AG08396 (cell line): ENCODE results near the gene SEC16A.
"Not testable (repeated sequence)": the region's sequence is repeated elsewhere in the genome, so short reads cannot be mapped to it uniquely, and the experiment has no call there.

Experiments
- DNase-seq: peaks from one replicate; pipeline ENCODE4 v3.0.0; 2012; ENCODE audit warnings: low spot score, mixed read lengths

Gene SEC16A

GRCh38 chr9:136438548-136439480 lies 44.0 kb downstream of the SEC16A start:
- peak; percentile 74 for DNase-seq

DNA sequence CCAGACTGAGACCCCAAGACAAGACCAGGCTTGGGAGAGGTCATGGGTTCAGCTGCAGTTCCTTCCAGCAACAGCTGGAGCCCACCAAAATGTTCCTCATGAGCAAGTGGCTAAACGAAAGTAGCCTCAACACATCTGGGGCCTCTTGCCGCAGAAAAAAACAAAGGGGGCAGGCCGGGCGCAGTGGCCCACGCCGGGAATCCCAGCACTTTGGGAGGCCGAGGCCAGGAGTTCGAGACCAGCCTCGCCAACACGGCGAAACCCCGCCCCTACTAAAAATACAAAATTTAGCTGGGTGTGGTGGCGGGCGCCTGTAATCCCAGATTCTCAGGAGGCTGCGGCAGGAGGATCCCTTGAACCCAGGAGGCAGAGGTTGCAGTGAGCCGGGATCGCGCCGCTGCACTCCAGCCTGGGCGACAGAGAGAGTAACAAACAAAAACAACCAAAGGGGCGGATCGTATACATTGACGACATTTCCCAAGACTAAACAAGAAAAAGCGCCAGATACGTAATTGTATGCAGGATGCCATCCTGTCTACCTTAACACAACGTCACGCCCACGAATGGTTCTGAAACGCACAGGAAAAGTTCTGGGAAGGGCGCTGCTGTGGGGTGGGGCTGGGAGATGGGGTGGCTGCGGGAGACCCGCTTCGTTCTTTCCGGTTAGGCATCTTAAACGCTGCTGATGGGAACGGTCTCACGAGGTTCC lies 44.8 kb downstream of the SEC16A start:
- DNase-seq, result peak; percentile 47

DNA sequence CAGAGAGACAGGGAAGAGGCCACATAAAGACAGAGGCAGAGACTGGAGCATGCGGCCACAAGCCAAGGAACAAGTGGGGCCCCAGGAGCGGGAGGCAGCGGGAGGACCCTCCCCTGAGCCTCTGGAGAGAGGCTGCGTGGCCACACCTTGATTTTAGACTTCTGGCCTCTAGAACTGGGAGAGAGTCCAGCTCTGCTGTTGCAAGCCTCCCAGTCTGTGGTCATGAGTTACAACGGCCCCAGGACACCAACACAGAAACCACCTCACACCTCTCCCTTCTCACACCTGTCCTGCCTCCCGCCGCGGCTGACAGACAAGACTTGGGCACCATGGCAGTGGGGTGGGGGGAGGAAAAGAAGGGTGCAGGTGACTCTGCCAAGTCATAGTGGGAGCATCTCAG lies 45.4 kb downstream of the SEC16A start:
- DNase-seq, result peak; percentile 56

- DNase-seq, result no peak
Measured at GRCh38 chr9:136436055-136436634, 46.7 kb downstream of the SEC16A start.

DNA sequence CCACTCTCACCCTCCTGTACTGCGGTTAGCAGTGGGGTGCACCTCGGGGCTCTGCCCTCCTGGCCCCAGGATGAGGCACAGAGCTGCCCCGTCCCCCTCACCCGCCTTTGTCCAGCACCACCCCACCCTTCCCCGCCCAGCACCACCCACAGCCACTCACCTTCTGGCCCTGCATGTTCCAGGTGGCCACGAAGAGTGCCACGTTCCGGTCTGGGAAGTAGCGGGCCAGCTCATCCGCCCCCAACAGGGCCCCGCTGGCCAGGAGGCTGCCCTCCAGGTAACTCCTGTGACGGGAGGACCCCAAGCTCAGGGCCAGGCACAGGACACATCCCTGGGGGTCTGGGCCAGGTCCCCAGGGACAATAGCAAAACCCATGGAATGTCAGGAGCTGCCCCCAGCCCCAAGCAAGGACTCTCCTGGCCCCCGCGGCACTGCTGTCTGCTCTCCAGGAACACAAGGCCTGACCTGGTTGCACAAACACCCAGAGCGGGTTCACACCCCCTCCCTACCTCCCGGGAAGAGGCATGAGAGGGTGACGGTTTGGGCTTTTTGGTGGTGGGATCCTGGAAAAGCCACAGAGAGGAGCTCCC lies 48.2 kb downstream of the SEC16A start:
- DNase-seq, result no peak

DNA sequence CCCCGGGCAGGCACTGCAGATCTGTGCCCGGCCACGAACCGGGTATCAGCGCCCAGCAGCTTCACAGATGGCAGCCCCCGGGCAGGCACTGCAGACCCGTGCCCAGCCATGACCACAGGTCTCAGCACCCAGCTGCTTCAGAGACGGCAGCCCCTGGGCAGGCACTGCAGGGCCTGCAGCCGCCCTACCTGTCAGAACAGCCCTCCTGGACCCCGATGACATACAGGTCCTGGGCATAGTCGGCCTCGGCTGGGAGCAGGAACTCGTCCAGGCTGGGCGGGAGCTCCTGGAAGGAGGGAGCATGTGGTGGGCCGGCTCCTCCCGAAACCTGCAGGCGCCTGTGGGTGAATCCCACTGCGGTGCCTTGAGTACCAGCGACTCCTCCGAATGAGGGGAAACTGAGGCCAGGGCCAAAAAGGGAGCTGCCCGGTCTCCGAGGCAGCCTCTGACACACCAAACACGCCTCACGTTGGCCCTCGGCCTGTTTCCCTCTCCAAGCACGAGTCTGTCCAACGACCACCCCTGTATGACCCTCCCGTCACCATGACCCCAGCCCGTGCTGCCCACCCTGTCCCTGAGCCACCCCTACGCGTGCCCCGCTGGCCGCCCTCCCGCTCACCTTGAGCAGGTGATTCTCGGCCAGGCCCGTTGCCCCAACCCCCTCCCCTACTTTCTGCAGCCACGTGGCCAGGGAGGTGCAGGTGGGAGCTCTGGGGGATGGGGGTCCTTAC lies 48.8 kb downstream of the SEC16A start:
- no peak for DNase-seq

DNA sequence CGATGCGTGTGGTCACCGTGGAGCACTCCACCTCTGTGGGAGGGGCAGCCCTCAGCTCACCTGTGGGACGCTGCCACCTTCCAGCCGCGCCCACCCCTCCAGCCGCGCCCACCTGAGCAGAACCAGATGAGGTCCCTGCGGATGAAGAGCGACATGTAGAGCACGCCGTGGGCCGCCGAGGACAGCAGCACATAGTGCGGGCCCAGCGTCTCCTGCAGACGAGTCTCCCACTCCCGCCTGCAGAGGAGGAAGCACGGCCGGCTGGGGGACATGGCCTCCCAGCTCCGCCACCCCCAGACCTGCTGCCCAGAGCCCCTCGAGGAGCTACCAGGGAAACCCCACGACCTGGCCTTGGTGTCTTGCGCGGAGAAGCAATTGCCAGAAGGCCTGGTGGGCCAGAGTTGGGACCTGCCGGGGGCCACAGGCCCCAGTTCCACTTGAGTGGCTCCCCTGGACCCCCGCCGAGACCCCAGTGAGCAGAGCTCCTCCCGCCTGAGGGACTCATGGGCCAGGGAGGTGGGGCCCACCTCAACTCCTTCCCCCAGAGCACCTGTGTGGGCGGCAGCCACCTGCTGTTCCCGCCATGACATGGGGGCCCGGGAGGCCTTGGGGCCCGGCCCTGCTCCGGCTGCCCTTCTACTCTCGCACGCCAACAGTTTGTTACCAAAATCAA lies 49.7 kb downstream of the SEC16A start:
- no peak for DNase-seq

DNA sequence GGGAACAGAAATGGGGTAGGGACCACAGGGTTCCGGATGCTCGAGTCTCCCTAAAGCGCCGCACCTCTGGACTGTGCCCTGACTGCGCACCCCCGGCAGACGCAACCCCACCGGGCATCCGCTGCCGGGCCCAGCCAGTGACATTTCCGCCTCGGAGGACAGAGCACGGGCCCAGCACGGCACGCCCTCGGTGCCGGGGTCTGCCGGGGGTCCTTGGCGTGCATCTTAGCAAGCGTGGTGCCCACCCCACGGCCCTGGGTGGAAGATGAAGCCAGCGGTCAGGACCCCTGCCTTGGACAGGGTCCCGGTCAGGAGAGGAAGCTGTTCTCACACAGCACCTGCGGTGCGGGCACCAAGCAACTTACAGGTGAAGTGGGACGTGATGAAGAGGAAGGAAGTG lies 50.2 kb downstream of the SEC16A start:
- no peak for DNase-seq

- no peak for DNase-seq
Measured at GRCh38 chr9:136431782-136432350, 51.0 kb downstream of the SEC16A start.

- DNase-seq, result no peak
Measured at GRCh38 chr9:136430588-136431234, 52.1 kb downstream of the SEC16A start.

DNA sequence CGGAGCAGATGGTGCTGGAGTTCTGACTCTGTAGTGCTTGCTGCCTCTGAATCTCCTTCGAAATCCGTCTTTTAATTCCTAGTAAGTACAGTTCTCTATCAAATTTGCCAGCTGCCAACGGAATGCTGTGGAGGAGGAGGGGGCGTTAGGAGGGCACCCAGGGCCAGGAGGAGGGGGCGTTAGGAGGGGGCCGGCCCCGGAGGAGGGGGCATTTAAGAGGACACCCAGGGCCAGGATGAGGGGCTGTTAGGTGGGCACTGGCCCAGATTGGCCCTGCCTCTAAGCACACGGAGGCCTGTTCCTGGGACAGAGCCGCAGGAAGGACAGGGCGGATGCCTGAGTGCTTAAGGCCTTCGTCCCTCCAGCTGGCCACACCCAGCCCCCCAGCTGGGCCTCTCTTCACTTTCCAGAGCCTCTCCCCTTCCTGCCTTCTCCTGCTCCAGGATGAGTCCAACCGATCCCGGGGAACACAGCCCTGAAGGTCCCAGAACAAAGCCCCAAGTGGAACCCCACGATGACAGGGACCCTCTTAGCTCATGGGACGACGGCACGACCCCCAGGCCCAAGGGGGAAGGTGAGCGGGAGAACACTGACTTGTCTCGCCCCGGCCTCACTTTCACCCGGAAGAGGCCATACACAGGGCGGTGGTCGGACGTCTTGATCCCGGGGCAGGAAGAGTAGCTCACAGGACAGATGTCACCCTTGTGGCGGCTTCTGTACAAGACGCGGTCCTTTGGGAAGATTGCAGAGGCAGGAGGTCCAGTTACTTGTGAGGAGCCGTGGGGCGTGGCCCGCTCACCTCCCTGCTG lies 53.0 kb downstream of the SEC16A start:
- DNase-seq, result no peak

DNA sequence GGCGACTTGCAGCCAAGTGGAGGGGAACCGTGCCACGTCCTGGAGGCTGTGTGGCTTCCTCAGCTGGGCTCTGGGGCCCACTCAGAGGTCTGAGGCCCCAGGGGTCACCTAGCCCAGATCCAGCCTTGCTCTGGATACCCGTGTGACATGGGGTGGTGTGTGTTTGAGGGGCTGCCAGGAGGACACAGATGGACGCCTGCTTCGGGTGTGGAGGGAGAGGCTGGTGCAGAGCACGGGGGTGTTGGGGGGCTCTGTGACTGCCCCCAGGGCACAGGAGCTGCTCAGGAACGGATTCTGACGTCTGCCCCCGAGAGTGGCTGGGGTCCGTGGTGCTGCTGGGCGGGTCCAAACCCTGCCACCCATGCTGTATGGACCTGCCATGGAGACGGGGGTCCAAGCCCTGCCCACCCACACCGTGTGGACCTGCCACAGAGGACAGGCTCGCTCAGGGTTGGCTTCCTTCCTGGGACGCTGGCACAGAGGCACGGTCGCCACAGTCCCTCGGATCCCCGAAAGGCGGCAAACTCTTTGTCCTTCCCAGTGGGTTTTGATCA lies 53.7 kb downstream of the SEC16A start:
- no peak for DNase-seq

GRCh38 chr9:136426787-136427186 lies 56.1 kb downstream of the SEC16A start:
- DNase-seq, result no peak

DNA sequence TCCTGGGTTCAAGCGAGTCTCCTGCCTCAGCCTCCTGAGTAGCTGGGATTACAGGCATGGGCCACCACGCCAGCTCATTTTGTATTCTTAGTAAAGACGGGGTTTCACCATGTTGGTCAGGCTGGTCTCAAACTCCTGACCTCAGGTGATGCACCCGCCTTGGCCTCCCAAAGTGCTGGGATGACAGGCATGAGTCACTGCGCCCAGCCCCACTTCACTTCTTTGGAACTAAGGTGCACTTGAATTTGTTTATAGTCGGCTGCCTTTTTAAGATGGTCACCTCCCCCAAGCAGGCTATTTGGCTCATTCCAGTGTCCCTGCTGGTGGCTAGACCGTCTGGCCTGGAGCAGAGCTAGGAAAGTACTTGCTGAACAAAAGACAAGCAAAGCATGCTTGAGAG lies 57.5 kb downstream of the SEC16A start:
- not testable (repeated sequence) for DNase-seq

DNA sequence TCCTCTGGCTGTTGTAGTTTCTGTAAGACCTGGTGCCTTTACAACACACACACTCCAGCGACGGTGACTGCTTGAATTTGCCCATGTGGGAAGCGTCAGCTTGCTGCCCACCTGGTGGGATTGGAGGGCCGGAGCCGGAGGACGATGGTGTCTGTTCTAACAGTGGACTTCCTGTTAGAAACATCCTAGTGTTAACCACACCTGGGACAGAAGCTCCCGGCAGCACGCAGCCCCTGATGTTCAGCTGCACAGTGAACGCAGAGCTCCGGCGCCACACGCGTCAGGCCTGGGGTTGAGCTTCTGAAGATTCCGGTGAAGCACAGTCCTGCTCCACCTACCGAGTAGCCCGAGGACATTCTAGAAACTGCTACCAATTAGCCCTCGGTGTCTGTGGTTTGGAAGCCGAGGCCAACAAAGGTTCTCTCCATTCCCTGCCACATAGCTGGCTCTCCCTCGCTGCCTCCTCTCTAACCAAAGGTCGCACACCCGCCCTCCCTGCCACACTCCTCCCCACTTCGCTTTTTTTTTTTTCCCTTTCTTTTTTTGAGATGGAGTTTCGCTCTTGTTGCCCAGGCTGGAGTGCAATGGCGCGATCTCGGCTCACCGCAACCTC lies 58.0 kb downstream of the SEC16A start:
- no peak for DNase-seq

DNA sequence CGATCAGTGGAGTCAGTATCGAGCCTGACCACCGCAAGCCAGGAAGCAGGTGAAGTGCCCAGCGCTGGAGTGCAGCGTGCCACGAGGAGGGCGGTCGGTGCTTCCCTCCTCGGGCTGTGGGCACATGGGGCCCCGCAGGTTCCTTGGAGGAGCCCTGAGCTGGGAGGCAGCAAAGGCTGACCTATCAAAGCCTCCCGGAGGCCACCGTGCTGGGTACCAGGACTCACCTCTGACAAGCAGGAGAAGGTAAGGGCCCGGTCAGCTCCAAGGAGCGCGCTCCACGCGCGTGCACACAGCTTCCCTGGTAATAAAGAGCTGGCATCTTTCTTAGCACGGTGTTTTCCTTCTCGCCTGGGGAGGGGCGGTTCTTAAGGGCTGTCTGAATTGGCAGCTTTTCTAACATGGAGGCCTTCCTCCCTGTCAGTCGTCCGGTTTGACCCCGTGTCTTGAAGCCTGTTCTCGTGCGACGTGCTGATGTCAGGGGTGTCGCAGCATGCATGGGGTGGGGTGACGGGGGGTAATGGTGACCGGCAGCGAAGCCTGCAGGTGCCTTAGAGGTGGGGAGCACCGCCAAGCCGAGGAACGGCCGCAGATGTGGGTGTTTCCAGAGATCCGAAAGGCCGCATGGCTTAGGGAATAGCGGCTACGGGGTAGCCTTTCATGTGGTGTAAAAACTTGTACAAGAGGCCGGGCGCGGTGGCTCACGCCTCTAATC lies 59.3 kb downstream of the SEC16A start:
- no peak for DNase-seq

- no peak for DNase-seq
Measured at GRCh38 chr9:136422876-136423275, 60.0 kb downstream of the SEC16A start.

GRCh38 chr9:136421791-136422190 lies 61.0 kb downstream of the SEC16A start:
- no peak for DNase-seq
